Heart left ventricle (tissue), 16 donors: ENCODE results near the gene RBKS. TPM values are rescaled to one million over a fixed set of nuclear protein-coding genes. Genes with fewer than 3 reads are reported as not detected.

ENCODE experiments used
- ATAC-seq, 4 donors: fragments of 200-7000 bp; cut with Tn5 transposase; one replicate each; pipeline ENCODE4 v1.9.1; 2020 to 2022; ENCODE audit warnings: moderate library complexity in 4 of 4, mild to moderate bottlenecking in 3 of 4, moderate number of reproducible peaks in 1 of 4
- DNase-seq, 5 donors: peaks; one replicate each; pipeline ENCODE4 v3.0.0-alpha.2; 2020
- H3K27ac ChIP-seq, 12 donors: fragments of 200-600 bp; sonication (generic) in 4 of 12; one replicate each; pipeline versions ENCODE4 v1.5.0 to v1.8.0; 2016 to 2022; ENCODE audit warnings: mild to moderate bottlenecking in 2 of 12
- H3K27me3 ChIP-seq, 9 donors: fragments of 200-600 bp; sonication (generic) in 2 of 9; one replicate each; pipeline versions ENCODE4 v1.5.1 to v1.8.0; 2016 to 2022; ENCODE audit warnings: mild to moderate bottlenecking in 3 of 9
- H3K36me3 ChIP-seq, 9 donors: fragments of 200-600 bp; sonication (generic) in 2 of 9; one replicate each; pipeline versions ENCODE4 v1.5.0 to v1.8.0; 2018 to 2022; ENCODE audit warnings: mild to moderate bottlenecking in 2 of 9
- H3K4me1 ChIP-seq, 12 donors: fragments of 200-600 bp; sonication (generic) in 4 of 12; one replicate each; pipeline versions ENCODE4 v1.5.0 to v1.8.0; 2016 to 2022; ENCODE audit warnings: mild to moderate bottlenecking in 3 of 12
- H3K4me3 ChIP-seq, 12 donors: fragments of 200-600 bp; sonication (generic) in 4 of 12; one replicate each; pipeline versions ENCODE4 v1.5.0 to v1.8.0; 2017 to 2022; ENCODE audit warnings: mild to moderate bottlenecking in 9 of 12, moderate library complexity in 4 of 12
- H3K9me3 ChIP-seq, 12 donors: fragments of 200-600 bp; sonication (generic) in 4 of 12; one replicate each; pipeline versions ENCODE4 v1.5.0 to v1.8.0; 2016 to 2022; ENCODE audit warnings: mild to moderate bottlenecking in 1 of 12
- POLR2A ChIP-seq, 2 donors: fragments of 450-650 bp; IDR thresholded peaks; one replicate each; pipeline ENCODE4 v1.6.1; 2017; ENCODE audit warnings: antibody characterized with exemption in 2 of 2, mild to moderate bottlenecking in 2 of 2, moderate library complexity in 2 of 2
- WGBS, 4 donors: extraction: QIAGEN DNeasy Blood & Tissue Kit in 2 of 4; methylation state at CpG; one replicate each; pipeline versions ENCODE4 v1.1.5 to v1.1.7; 2013 to 2018; 5-methylcytosine and 5-hydroxymethylcytosine counted together
- intact Hi-C, 10 donors: fragments of 100-400 bp; cut with DNase I; formaldehyde crosslinking; loops; one replicate each; pipeline versions ENCODE4 v1.11.1 to v1.14.2; 2022
- polyA plus RNA-seq, 2 donors: library from polyadenylated mRNA; stranded (reverse); fragments of 200-250 nt; gene quantifications; one replicate each; pipeline ENCODE4 v1.2.3, GENCODE V29; 2013
- total RNA-seq, 9 donors: library from RNA; depleted of rRNA in 2 of 9; stranded (reverse); fragments of >200 nt in 2 of 9; fragmentation: NEBNext Ultra II Directional in 3 of 9; extraction: Animal tissue kit (Norgen Biotek cat#: 25700) in 3 of 9; gene quantifications; one replicate each; pipeline versions ENCODE4 v1.1.0 to v1.2.4, GENCODE V29; 2016 to 2023
- TF ChIP-seq, protein P1 (sequence below), 12 donors: fragments of 200-600 bp; sonication (generic) in 4 of 12; IDR thresholded peaks; one replicate each; pipeline versions ENCODE4 v1.5.0 to v1.8.0; 2018 to 2022; ENCODE audit warnings: antibody characterized with exemption in 12 of 12, mild to moderate bottlenecking in 5 of 12
- donor health status: ischemic (EF 13 %, LVEDD 7.1; RV severe dilation, severe dysfunction).
- donor health status: healthy with polysubstance abuse.
- donor health status: DM: no; HTN: yes; CAD: no.
- donor health status: DM: no; HTN: no; CAD: no.
- donor health status: ischemic (EF 25% LVEDD 6.9; RV normal size, moderate dysfunction).
- donor health status: ischemic (EF 25% LVEDD 5.7; RV mildly dilated, moderate dysfunction).
- donor health status: healthy.
- donor health status: DM: yes; HTN: yes; CAD: no.
- donor health status: ischemic (EF 35%, LVEDD 5.7; RV mildly dilated, moderate dysfunction).
- donor health status: nonischemic (EF 11% LVEDD 7.7; RV severe dilation, severe dysfunction).
- donor health status: DM: yes; HTN: yes; CAD: no.
- donor health status: PGD.
- donor health status: ischemic (EF 29% LVEDD 5.4; RV normal size, mild dysfunction).
- donor health status: nonischemic (EF 23%, LVEDD 6.1; RV moderate dilation, normal function).

Gene RBKS
- total and polyA plus RNA-seq, 11 donors, result 1.3 to 6.0 (median 4.0) TPM

DNA sequence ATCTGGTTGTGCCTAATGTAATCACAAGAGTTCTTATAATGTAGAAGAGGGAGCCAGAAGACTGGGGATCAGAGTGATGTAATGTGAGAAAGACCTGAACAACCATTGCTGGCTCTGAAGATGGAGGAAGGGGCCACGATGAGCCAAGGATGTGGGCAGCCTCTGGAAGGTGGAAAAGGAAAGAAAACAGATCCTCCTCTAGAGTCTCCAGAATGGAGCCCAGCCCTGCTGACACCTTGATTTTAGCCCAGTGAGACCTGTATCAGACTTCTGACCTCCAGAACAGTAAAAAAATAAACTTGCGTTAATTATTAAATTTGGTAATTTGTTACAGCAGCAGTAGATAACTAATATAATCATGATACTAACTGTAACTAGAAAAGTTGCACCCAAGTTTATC, 3.1 kb downstream of the RBKS start:
- no peak for DNase-seq
- Histone ChIP-seq H3K27ac (no peak overlapping the region), H3K9me3 (peaks cover 0 to 6% (median 0%) of the 10 kb centered on the region in 12 donors), H3K36me3 (no peaks in the 10 kb centered on the region), H3K4me3 (no peak overlapping the region), H3K27me3 (no peaks in the 10 kb centered on the region), H3K4me1 (peaks cover 0 to 34% (median 19%) of the 10 kb centered on the region in 12 donors)
- TF ChIP-seq POLR2A (IDR thresholded peaks at IDR 0.05), result no peak
- TF ChIP-seq, protein P1, sequence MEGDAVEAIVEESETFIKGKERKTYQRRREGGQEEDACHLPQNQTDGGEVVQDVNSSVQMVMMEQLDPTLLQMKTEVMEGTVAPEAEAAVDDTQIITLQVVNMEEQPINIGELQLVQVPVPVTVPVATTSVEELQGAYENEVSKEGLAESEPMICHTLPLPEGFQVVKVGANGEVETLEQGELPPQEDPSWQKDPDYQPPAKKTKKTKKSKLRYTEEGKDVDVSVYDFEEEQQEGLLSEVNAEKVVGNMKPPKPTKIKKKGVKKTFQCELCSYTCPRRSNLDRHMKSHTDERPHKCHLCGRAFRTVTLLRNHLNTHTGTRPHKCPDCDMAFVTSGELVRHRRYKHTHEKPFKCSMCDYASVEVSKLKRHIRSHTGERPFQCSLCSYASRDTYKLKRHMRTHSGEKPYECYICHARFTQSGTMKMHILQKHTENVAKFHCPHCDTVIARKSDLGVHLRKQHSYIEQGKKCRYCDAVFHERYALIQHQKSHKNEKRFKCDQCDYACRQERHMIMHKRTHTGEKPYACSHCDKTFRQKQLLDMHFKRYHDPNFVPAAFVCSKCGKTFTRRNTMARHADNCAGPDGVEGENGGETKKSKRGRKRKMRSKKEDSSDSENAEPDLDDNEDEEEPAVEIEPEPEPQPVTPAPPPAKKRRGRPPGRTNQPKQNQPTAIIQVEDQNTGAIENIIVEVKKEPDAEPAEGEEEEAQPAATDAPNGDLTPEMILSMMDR (IDR thresholded peaks at IDR 0.05), result no peak
- WGBS, 4 donors, result 58 to 78% (median 66%) methylated on average over 2 of the region's 2 CpGs
- no peak for ATAC-seq
- intact Hi-C loops, result loop anchor here in 4 of 10 donors (5.0 to 10.0 kb wide), 4 partner anchors 92 to 358 kb away; partner anchors contain the start of gene MRPL33 (in 1 of the 4)

- no peak for TF ChIP-seq POLR2A (IDR thresholded peaks at IDR 0.05)
- TF ChIP-seq, protein P1 (IDR thresholded peaks at IDR 0.05), result no peak
- 90 to 97% (median 94%) methylated on average over 6 of the region's 6 CpGs for WGBS, 4 donors
- Histone ChIP-seq H3K4me1 (peaks cover 0 to 27% (median 17%) of the 10 kb centered on the region in 12 donors), H3K36me3 (no peaks in the 10 kb centered on the region), H3K27me3 (no peaks in the 10 kb centered on the region), H3K4me3 (no peak overlapping the region), H3K27ac (no peak overlapping the region), H3K9me3 (peaks cover 0 to 11% (median 0%) of the 10 kb centered on the region in 12 donors)
- intact Hi-C loops, result loop anchor here in 4 of 10 donors (5.0 to 10.0 kb wide), 4 partner anchors 92 to 358 kb away; partner anchors contain the start of gene MRPL33 (in 1 of the 4)
- DNase-seq (no peak), ATAC-seq (no peak)
These were observed 3.9 kb downstream of the RBKS start for GRCh38 chr2:27886322-27886721.

GRCh38 chr2:27885661-27886060, 4.5 kb downstream of the RBKS start:
- Histone ChIP-seq H3K36me3 (no peaks in the 10 kb centered on the region), H3K4me1 (peaks cover 0 to 23% (median 16%) of the 10 kb centered on the region in 12 donors), H3K9me3 (peaks cover 0 to 11% (median 0%) of the 10 kb centered on the region in 12 donors), H3K27me3 (no peaks in the 10 kb centered on the region), H3K4me3 (no peak overlapping the region), H3K27ac (no peak overlapping the region)
- intact Hi-C loops, result loop anchor here in 4 of 10 donors (5.0 to 10.0 kb wide), 4 partner anchors 91 to 359 kb away; partner anchors contain the start of gene MRPL33 (in 1 of the 4)
- DNase-seq (no peak), ATAC-seq (no peak)
- 75 to 80% (median 76%) methylated on average over 1 of the region's 1 CpG for WGBS, 4 donors
- TF ChIP-seq, protein P1 (IDR thresholded peaks at IDR 0.05), result no peak
- TF ChIP-seq POLR2A (IDR thresholded peaks at IDR 0.05), result no peak

DNA sequence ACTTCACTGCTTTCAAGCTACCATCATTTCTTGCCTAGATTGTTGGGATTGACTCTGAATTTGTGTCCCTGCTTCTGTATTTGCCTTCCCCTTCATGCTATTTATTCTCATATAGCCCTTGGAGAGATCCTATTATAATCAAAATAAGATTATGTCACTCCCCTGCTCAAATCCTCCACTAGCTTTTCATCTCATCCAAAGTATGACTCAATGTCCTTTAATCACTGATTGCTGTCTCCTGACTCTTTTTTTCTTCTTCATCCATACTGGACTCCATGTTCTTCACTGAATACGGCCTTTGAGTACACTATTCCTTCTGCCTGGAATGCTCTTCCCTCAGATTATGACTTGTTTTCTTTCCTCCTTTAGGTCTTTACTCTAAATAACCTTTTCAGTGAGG, 5.0 kb downstream of the RBKS start:
- Histone ChIP-seq H3K4me1 (peaks cover 0 to 23% (median 16%) of the 10 kb centered on the region in 12 donors), H3K27me3 (no peaks in the 10 kb centered on the region), H3K4me3 (no peak overlapping the region), H3K9me3 (peaks cover 0 to 11% (median 0%) of the 10 kb centered on the region in 12 donors), H3K27ac (no peak overlapping the region), H3K36me3 (no peaks in the 10 kb centered on the region)
- ATAC-seq (no peak), DNase-seq (no peak)
- TF ChIP-seq, protein P1 (IDR thresholded peaks at IDR 0.05), result no peak
- no peak for TF ChIP-seq POLR2A (IDR thresholded peaks at IDR 0.05)
- 83 to 93% (median 90%) methylated on average over 1 of the region's 1 CpG for WGBS, 4 donors
- intact Hi-C loops, result loop anchor here in 4 of 10 donors (5.0 to 10.0 kb wide), 4 partner anchors 90 to 360 kb away; partner anchors contain the start of gene MRPL33 (in 1 of the 4)
